ENCODE measurements around the gene PHF21B. TPM values are rescaled to one million over a fixed set of nuclear protein-coding genes. Genes with fewer than 3 reads are reported as not detected.

PHF21B gene
- total RNA-seq, 1 donor from 2014 or later: 1.6 TPM

- ATAC-seq: no peak
- peak; percentile 47 for DNase-seq (ENCODE audit: low spot score)
- intact Hi-C loops (cut with DNase I): no loop called here
These were observed 118.0 kb downstream of the PHF21B start for GRCh38 chr22:44891791-44892190.

GRCh38 chr22:44891293-44891747 lies 118.5 kb downstream of the PHF21B start:
- intact Hi-C loops (cut with DNase I): no loop called here
- DNase-seq (ENCODE audit: low spot score): no peak
- ATAC-seq: no peak

- ATAC-seq (no peak), DNase-seq (ENCODE audit: low spot score) (peak; percentile 47)
- intact Hi-C loops (cut with DNase I): no loop called here
These were observed 119.2 kb downstream of the PHF21B start for GRCh38 chr22:44890416-44891292.

- DNase-seq (ENCODE audit: low spot score) (peak; percentile 25), ATAC-seq (no peak)
- intact Hi-C loops (cut with DNase I): no loop called here
These were observed 120.4 kb downstream of the PHF21B start for GRCh38 chr22:44889255-44889878.

- DNase-seq (ENCODE audit: low spot score): peak; percentile 42
- intact Hi-C loops (cut with DNase I): no loop called here
- no peak for ATAC-seq
These were observed 121.1 kb downstream of the PHF21B start for GRCh38 chr22:44888491-44889254.

GRCh38 chr22:44887941-44888366 lies 121.9 kb downstream of the PHF21B start:
- intact Hi-C loops (cut with DNase I): no loop called here
- ATAC-seq: no peak

GRCh38 chr22:44885806-44886360 lies 123.9 kb downstream of the PHF21B start:
- ATAC-seq (no peak), DNase-seq (ENCODE audit: low spot score) (peak; percentile 30)
- intact Hi-C loops (cut with DNase I): no loop called here

More at GRCh38 chr22:44887941-44888366, 121.9 kb downstream of the PHF21B start:
- peak; percentile 35 for DNase-seq (ENCODE audit: low spot score)

- peak; percentile 51 for DNase-seq (ENCODE audit: low spot score)
These were observed 124.6 kb downstream of the PHF21B start for GRCh38 chr22:44884968-44885805.

GRCh38 chr22:44884562-44884961 lies 125.2 kb downstream of the PHF21B start:
- DNase-seq (ENCODE audit: low spot score) (no peak), ATAC-seq (no peak)
- intact Hi-C loops (cut with DNase I): no loop called here

More at GRCh38 chr22:44884968-44885805, 124.6 kb downstream of the PHF21B start:
- intact Hi-C loops (cut with DNase I): no loop called here
- no peak for ATAC-seq

GRCh38 chr22:44883011-44883421 lies 126.8 kb downstream of the PHF21B start:
- intact Hi-C loops (cut with DNase I): no loop called here
- DNase-seq (ENCODE audit: low spot score): peak; percentile 33
- ATAC-seq: no peak

- DNase-seq (ENCODE audit: low spot score) (peak; percentile 27), ATAC-seq (no peak)
- intact Hi-C loops (cut with DNase I): no loop called here
These were observed 127.4 kb downstream of the PHF21B start for GRCh38 chr22:44882226-44882905.

- ATAC-seq (no peak), DNase-seq (ENCODE audit: low spot score) (peak; percentile 37)
These were observed 128.2 kb downstream of the PHF21B start for GRCh38 chr22:44881624-44882023.

GRCh38 chr22:44880610-44881290 lies 129.1 kb downstream of the PHF21B start:
- peak; percentile 27 for DNase-seq (ENCODE audit: low spot score)

More at GRCh38 chr22:44881624-44882023, 128.2 kb downstream of the PHF21B start:
- intact Hi-C loops (cut with DNase I): no loop called here

GRCh38 chr22:44879301-44879680 lies 130.5 kb downstream of the PHF21B start:
- no peak for ATAC-seq
- DNase-seq (ENCODE audit: low spot score): no peak
- intact Hi-C loops (cut with DNase I): no loop called here

More at GRCh38 chr22:44880610-44881290, 129.1 kb downstream of the PHF21B start:
- intact Hi-C loops (cut with DNase I): no loop called here
- ATAC-seq: no peak

GRCh38 chr22:44878483-44879300 lies 131.1 kb downstream of the PHF21B start:
- DNase-seq (ENCODE audit: low spot score) (no peak), ATAC-seq (no peak)
- intact Hi-C loops (cut with DNase I): no loop called here

GRCh38 chr22:44876921-44877320 lies 132.9 kb downstream of the PHF21B start:
- DNase-seq (ENCODE audit: low spot score): no peak
- intact Hi-C loops (cut with DNase I): no loop called here
- ATAC-seq: no peak

Measured in sciatic nerve (tissue), 2 donors.